Tibial nerve (tissue), 4 donors: ENCODE data around the gene ZNF563. TPM values are rescaled to one million over a fixed set of nuclear protein-coding genes. Genes with fewer than 3 reads are reported as not detected.

Source experiments
- DNase-seq, 2 donors: peaks; one replicate each; pipeline ENCODE4 v3.0.0-alpha.2; 2019; ENCODE audit warnings: low spot score in 2 of 2
- H3K27ac ChIP-seq, 4 donors: fragments of 200-600 bp; sonication (generic) in 3 of 4; one replicate each; pipeline ENCODE4 v1.5.1; 2017 to 2019; ENCODE audit warnings: mild to moderate bottlenecking in 1 of 4
- H3K27me3 ChIP-seq, 2 donors: fragments of 200-600 bp; sonication (generic) in 1 of 2; one replicate each; pipeline versions ENCODE4 v1.5.1 to v1.6.0; 2017 to 2019
- H3K36me3 ChIP-seq, 3 donors: fragments of 200-600 bp; sonication (generic); one replicate each; pipeline ENCODE4 v1.5.1; 2018 to 2019
- H3K4me1 ChIP-seq, 4 donors: fragments of 200-600 bp; sonication (generic) in 3 of 4; one replicate each; pipeline ENCODE4 v1.5.1; 2017 to 2019
- H3K4me3 ChIP-seq, 4 donors: fragments of 200-600 bp; sonication (generic) in 3 of 4; one replicate each; pipeline ENCODE4 v1.5.1; 2017 to 2019; ENCODE audit warnings: mild to moderate bottlenecking in 1 of 4, moderate library complexity in 1 of 4
- H3K9me3 ChIP-seq, 4 donors: fragments of 200-600 bp; sonication (generic) in 3 of 4; one replicate each; pipeline ENCODE4 v1.5.1; 2017 to 2019
- EP300 ChIP-seq, 2 donors: sonication (generic); formaldehyde crosslinking; IDR thresholded peaks; one replicate each; pipeline ENCODE4 v1.6.1; 2017; ENCODE audit warnings: antibody characterized with exemption in 2 of 2, mild to moderate bottlenecking in 1 of 2
- POLR2A ChIP-seq, 2 donors: fragments of 450-650 bp; IDR thresholded peaks; one replicate each; pipeline ENCODE4 v1.6.1; 2017; ENCODE audit warnings: antibody characterized with exemption in 2 of 2, mild to moderate bottlenecking in 2 of 2, moderate library complexity in 2 of 2
- WGBS, 2 donors: methylation state at CpG; one replicate each; pipeline ENCODE4 v1.1.5; 2018; 5-methylcytosine and 5-hydroxymethylcytosine counted together
- total RNA-seq, 4 donors: library from RNA; depleted of rRNA; stranded (reverse); fragments of >200 nt; gene quantifications; one replicate each; pipeline ENCODE4 v1.1.0, GENCODE V29; 2016
- TF ChIP-seq, protein P1 (sequence below), 5 experiments: fragments of 200-600 bp in 3 of 5; fragments of 450-650 bp in 2 of 5; sonication (generic) in 3 of 5; IDR thresholded peaks; one replicate each; pipeline ENCODE4 v1.5.1; 2016 to 2019; ENCODE audit warnings: antibody characterized with exemption in 5 of 5, mild to moderate bottlenecking in 3 of 5, moderate library complexity in 2 of 5

Gene ZNF563
- total RNA-seq: 10 to 100 TPM in 1 of 4 donors, 1 to 10 TPM in 3; 2.1 to 14.2 (median 4.1) TPM

DNA sequence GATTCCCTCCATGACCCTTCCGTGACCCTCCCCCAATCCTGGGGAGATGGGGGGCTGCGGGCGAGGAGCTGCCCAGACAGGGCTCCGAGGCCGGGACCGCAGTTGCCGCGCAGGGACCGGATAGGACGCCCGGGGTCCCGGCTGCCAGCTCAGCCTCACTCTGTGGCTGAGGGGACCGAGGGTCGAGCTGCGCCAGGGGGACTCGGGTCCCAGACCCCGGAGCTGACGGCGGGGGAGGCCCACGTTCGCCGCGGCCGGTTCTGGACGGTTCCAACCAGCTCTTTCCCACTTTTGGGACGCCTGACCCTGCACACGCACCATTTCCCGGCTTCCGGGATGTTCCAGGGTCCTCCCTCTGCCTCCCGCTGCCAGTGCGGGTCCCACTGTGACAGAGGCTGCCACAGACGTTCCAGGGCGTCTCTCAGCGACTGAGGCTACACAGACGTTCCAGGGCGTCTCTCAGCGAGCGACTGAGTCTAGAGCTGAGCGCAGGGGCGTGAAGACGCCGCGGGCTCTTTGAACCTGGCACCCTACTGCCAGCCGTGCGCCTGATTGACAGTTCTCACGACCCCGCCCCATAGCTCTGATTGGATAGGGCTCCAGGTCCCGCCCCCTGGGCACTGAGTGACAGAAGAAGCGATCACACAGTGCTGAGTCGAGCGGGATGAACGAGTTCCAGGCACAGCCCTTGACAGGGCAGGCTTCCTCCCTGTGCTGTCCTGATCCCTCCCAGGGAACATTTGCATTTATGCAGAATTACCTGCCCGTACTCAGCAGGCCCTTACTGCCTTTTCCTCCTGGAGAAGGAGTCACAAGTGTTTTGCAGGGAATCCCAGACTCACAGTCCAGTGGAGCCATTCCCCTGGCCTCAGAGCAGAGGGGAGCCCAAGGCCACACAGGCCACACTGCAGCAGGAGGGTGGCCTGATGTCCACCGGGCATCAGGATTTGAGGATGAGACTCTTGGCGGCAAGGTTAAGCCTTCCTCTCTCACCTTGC is at the start of gene ZNF563:
Gene ZNF563, minus strand, starts transcription at position 472 of the 998 bp plus-strand sequence. Its CDS starts 151 bp downstream, at position 321.
- WGBS, 2 donors: 4% methylated on average over 15 to 28 of the region's 55 CpGs
- peak within 1 kb of the TSS; percentile 63 to 89 (median 83) for H3K4me3 ChIP-seq
- no peaks in the 10 kb centered on the region for H3K27me3 ChIP-seq
- H3K27ac ChIP-seq: peak within 1 kb of the TSS; percentile 81 to 95 (median 87)
- no peaks in the 10 kb centered on the region for H3K36me3 ChIP-seq
- DNase-seq: peak; percentile 98 to 100
- H3K9me3 ChIP-seq: no peaks in the 10 kb centered on the region
- peaks cover 0 to 18% (median 3%) of the 10 kb centered on the region in 4 donors for H3K4me1 ChIP-seq
- TF ChIP-seq, protein P1, sequence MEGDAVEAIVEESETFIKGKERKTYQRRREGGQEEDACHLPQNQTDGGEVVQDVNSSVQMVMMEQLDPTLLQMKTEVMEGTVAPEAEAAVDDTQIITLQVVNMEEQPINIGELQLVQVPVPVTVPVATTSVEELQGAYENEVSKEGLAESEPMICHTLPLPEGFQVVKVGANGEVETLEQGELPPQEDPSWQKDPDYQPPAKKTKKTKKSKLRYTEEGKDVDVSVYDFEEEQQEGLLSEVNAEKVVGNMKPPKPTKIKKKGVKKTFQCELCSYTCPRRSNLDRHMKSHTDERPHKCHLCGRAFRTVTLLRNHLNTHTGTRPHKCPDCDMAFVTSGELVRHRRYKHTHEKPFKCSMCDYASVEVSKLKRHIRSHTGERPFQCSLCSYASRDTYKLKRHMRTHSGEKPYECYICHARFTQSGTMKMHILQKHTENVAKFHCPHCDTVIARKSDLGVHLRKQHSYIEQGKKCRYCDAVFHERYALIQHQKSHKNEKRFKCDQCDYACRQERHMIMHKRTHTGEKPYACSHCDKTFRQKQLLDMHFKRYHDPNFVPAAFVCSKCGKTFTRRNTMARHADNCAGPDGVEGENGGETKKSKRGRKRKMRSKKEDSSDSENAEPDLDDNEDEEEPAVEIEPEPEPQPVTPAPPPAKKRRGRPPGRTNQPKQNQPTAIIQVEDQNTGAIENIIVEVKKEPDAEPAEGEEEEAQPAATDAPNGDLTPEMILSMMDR (IDR thresholded peaks at IDR 0.05): peak in 1 of 5 experiments; percentile 19
- TF ChIP-seq POLR2A (IDR thresholded peaks at IDR 0.05) (peak; percentile 82 to 88), EP300 (IDR thresholded peaks at IDR 0.05) (peak in 1 of 2 donors; percentile 94)

DNA sequence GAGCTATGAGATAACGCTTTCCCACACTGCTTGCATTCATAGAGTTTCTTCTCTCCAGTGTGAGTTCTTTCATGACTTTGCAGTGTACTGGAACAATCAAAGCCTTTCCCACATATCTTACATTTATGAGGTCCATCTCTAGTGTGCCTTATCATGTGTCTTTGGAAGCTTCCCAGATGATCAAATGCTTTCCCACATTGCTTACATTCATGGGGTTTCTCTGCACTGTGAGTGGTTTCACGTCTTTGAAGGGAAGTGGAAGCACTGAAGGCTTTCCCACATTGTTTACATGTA is 47.0 kb upstream of the ZNF563 start:
- no peak overlapping the region for H3K4me3 ChIP-seq
- no peak for DNase-seq
- 65 to 89% methylated on average over 2 of the region's 2 CpGs for WGBS, 2 donors
- H3K9me3 ChIP-seq: peaks cover 0 to 62% (median 17%) of the 10 kb centered on the region in 4 donors
- TF ChIP-seq, protein P1 (IDR thresholded peaks at IDR 0.05): no peak
- TF ChIP-seq EP300 (IDR thresholded peaks at IDR 0.05) (no peak), POLR2A (IDR thresholded peaks at IDR 0.05) (no peak)
- no peaks in the 10 kb centered on the region for H3K4me1 ChIP-seq
- H3K36me3 ChIP-seq: peaks cover 0 to 53% (median 5%) of the 10 kb centered on the region in 3 donors
- H3K27ac ChIP-seq: no peak overlapping the region
- no peaks in the 10 kb centered on the region for H3K27me3 ChIP-seq

DNA sequence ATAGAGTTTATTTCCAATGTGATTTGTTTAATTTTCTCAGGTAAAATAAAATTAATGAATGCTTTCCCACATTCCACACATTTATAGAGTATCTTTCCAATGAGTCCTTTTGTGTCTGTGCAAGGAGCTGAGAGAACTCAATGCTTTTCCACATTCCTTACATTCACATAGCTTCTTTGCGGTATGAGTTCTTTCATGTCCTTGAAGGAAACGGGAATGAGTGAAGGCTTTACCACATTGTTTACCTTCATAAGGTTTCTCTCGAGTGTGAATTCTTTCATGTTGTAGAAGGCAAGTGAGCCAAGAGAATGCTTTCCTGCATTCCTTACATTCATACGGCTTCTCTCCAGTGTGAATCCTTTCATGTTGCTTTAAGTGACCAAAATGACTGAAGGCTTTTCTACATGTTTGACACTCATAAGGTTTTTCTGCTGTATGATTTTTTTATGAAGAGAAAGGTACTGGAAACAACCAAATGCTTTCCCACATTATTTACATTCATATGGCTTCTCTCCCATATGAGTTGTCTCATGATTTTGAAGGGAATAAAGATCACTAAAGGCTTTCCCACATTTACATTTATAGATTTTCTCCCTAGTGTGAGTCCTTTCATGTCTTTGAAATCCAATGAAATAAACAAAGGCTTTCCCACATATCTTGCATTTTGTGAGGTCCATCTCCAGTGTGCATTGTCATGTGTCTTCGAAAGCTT is 46.5 kb upstream of the ZNF563 start:
- Histone ChIP-seq H3K4me1 (no peaks in the 10 kb centered on the region), H3K4me3 (no peak overlapping the region), H3K27me3 (no peaks in the 10 kb centered on the region), H3K27ac (no peak overlapping the region), H3K36me3 (peaks cover 0 to 53% (median 5%) of the 10 kb centered on the region in 3 donors), H3K9me3 (peaks cover 0 to 62% (median 17%) of the 10 kb centered on the region in 4 donors)
- no peak for DNase-seq
- WGBS, 2 donors: 85 to 94% methylated on average over 5 of the region's 5 CpGs
- TF ChIP-seq POLR2A (IDR thresholded peaks at IDR 0.05) (no peak), EP300 (IDR thresholded peaks at IDR 0.05) (no peak)
- TF ChIP-seq, protein P1 (IDR thresholded peaks at IDR 0.05): no peak

DNA sequence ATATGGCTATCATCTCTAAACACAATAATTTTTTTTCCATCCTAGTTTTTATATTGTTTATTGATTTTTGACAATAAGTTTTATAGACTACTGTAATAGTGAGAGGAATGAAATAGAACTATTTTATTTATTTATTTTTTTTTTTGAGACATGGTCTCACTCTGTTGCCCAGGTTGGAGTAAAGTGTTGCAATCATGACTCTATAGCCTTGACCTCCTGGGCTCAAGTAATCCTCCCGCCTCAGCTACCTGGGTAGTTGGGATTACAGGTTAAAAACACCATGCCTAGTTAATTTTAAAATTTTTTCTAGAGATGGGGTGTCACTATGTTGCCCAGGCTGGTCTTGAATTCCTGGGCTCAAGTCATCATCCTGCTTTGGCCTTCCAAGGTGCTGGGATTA is 40.6 kb upstream of the ZNF563 start:
- no peaks in the 10 kb centered on the region for H3K27me3 ChIP-seq
- TF ChIP-seq, protein P1 (IDR thresholded peaks at IDR 0.05): no peak
- TF ChIP-seq EP300 (IDR thresholded peaks at IDR 0.05): no peak
- TF ChIP-seq POLR2A (IDR thresholded peaks at IDR 0.05): no peak
- H3K4me1 ChIP-seq: no peaks in the 10 kb centered on the region
- peaks cover 0 to 18% (median 6%) of the 10 kb centered on the region in 4 donors for H3K9me3 ChIP-seq
- 84 to 89% methylated on average over 1 of the region's 1 CpG for whole genome bisulfite sequencing, 2 donors
- DNase-seq: no peak
- no peak overlapping the region for H3K4me3 ChIP-seq
- no peak overlapping the region for H3K27ac ChIP-seq
- H3K36me3 ChIP-seq: peaks cover 0 to 2% (median 0%) of the 10 kb centered on the region in 3 donors
